Measurements from ENCODE around the gene COX8A. TPM values are rescaled to one million over a fixed set of nuclear protein-coding genes. Genes with fewer than 3 reads are reported as not detected.

COX8A gene
- total and polyA plus RNA-seq, 2 of the 13 experiments (the other 11 are each of a cell fraction or from before 2014, with no cell fraction given), result 202 to 406 TPM

GRCh38 chr11:64007629-64008282 lies 33.3 kb downstream of the COX8A start (continued):
- no peak for TF ChIP-seq ZNF879 (CRISPR knock-in tag; IDR thresholded peaks at IDR 0.05)
- TF ChIP-seq GATAD2A (CRISPR knock-in tag; IDR thresholded peaks at IDR 0.05), result peak; percentile 92
- TF ChIP-seq ZNF546 (CRISPR knock-in tag; conservative IDR thresholded peaks at IDR 0.05), result no peak
- TF ChIP-seq SMARCC2 (IDR thresholded peaks at IDR 0.05), result no peak
- TF ChIP-seq ZFP62 (CRISPR knock-in tag; IDR thresholded peaks at IDR 0.05), result no peak
- peak; percentile 91 for TF ChIP-seq SKI (IDR thresholded peaks at IDR 0.05; ENCODE audit: partially characterized antibody)
- peak; percentile 80 for TF ChIP-seq SAP130 (CRISPR knock-in tag; IDR thresholded peaks at IDR 0.05; ENCODE audit: low read depth)
- no peak for TF ChIP-seq AHR (CRISPR knock-in tag; IDR thresholded peaks at IDR 0.05)
- TF ChIP-seq ZNF512 (CRISPR knock-in tag; IDR thresholded peaks at IDR 0.05), result no peak
- no peak; the same call in 1 of the 2 replicates for TF ChIP-seq FOXJ3 (CRISPR knock-in tag; IDR thresholded peaks at IDR 0.05; ENCODE audit: borderline replicate concordance)
- TF ChIP-seq ZNF143 (CRISPR knock-in tag; IDR thresholded peaks at IDR 0.05), result 0 out of 2 replicates have a peak, but pooled peaks have one; percentile 27
- no peak for TF ChIP-seq JARID2 (CRISPR knock-in tag; IDR thresholded peaks at IDR 0.05; ENCODE audit: insufficient replicate concordance)
- TF ChIP-seq POLR2A (IDR thresholded peaks at IDR 0.05; ENCODE audit: insufficient read depth in 1 of 2, low read depth in 2 of 2, low read length in 2 of 2), result peak in 1 of 2 experiments; percentile 70; a peak in 2 of 4 replicates
- TF ChIP-seq ZNF574 (CRISPR knock-in tag; IDR thresholded peaks at IDR 0.05), result peak; percentile 61
- peak; percentile 62; the same call in 1 of the 2 replicates for TF ChIP-seq CSRNP1 (CRISPR knock-in tag; IDR thresholded peaks at IDR 0.05)
- TF ChIP-seq TFAP4 (IDR thresholded peaks at IDR 0.05; ENCODE audit: borderline replicate concordance, low read depth), result peak; percentile 63; the same call in 1 of the 2 replicates
- TF ChIP-seq SP5 (CRISPR knock-in tag; IDR thresholded peaks at IDR 0.05; ENCODE audit: borderline replicate concordance, low read depth), result peak; percentile 95
- no peak for TF ChIP-seq POLR2AphosphoS2 (IDR thresholded peaks at IDR 0.05; ENCODE audit: low read depth, low read length)
- peak; percentile 52; the same call in 1 of the 2 replicates for TF ChIP-seq ZNF30 (CRISPR knock-in tag; IDR thresholded peaks at IDR 0.05)
- TF ChIP-seq CC2D1A (CRISPR knock-in tag; IDR thresholded peaks at IDR 0.05), result 0 out of 2 replicates have a peak, but pooled peaks have one; percentile 19
- peak; percentile 46; the same call in 1 of the 2 replicates for TF ChIP-seq ZNF784 (CRISPR knock-in tag; IDR thresholded peaks at IDR 0.05; ENCODE audit: borderline replicate concordance)

Data from HepG2 (cell line).